GM12878 (cell line): ENCODE measurements around the gene CRYGS. TPM values are rescaled to one million over a fixed set of nuclear protein-coding genes. Genes with fewer than 3 reads are reported as not detected.

ENCODE experiments used
- ATF2 ChIP-seq: IDR thresholded peaks from 2 replicates; pipeline ENCODE4 v1.6.1; 2012; ENCODE audit warnings: low read length, inconsistent platforms
- ATF7 ChIP-seq: fragments of 450-650 bp; IDR thresholded peaks from 2 replicates; pipeline ENCODE4 v1.6.1; 2016; ENCODE audit warnings: low read depth, mild to moderate bottlenecking
- BCL3 ChIP-seq: IDR thresholded peaks from 2 replicates; pipeline ENCODE4 v1.6.1; 2011; ENCODE audit warnings: borderline replicate concordance, low read depth, mild to moderate bottlenecking, moderate library complexity, low read length; ENCODE audit not compliant: insufficient read depth, poor library complexity, severe bottlenecking
- CBX5 ChIP-seq: sonication (generic); IDR thresholded peaks from 2 replicates; pipeline ENCODE4 v1.6.1; 2016; ENCODE audit warnings: low read depth, moderate library complexity, mild to moderate bottlenecking, inconsistent platforms
- GATAD2B ChIP-seq: fragments of 450-650 bp; conservative IDR thresholded peaks from 2 replicates; pipeline ENCODE4 v1.6.1; 2017; ENCODE audit warnings: low read depth, mild to moderate bottlenecking, moderate library complexity
- HCFC1 ChIP-seq: fragments of 150-350 bp; IDR thresholded peaks from 2 replicates; pipeline ENCODE4 v1.6.1; 2014; ENCODE audit warnings: low read length
- HDGF ChIP-seq: fragments of 450-650 bp; IDR thresholded peaks from 2 replicates; pipeline ENCODE4 v1.6.1; 2016; ENCODE audit warnings: antibody characterized with exemption
- IKZF1 ChIP-seq: fragments of 450-650 bp; conservative IDR thresholded peaks from 2 replicates; pipeline ENCODE4 v1.6.1; 2017; ENCODE audit warnings: antibody characterized with exemption, mild to moderate bottlenecking
- IKZF2 ChIP-seq, 2 experiments: fragments of 450-650 bp; IDR thresholded peaks; 2 replicates each; pipeline ENCODE4 v1.6.1; 2017; ENCODE audit warnings: mild to moderate bottlenecking in 2 of 2, moderate library complexity in 2 of 2
- MLLT1 ChIP-seq: fragments of 450-650 bp; IDR thresholded peaks from 2 replicates; pipeline ENCODE4 v1.6.1; 2016; ENCODE audit warnings: mild to moderate bottlenecking
- NFIC ChIP-seq: IDR thresholded peaks from 2 replicates; pipeline ENCODE4 v1.6.1; 2012; ENCODE audit warnings: low read depth, mild to moderate bottlenecking, inconsistent platforms, low read length, moderate library complexity
- NR2F1 ChIP-seq: fragments of 450-650 bp; conservative IDR thresholded peaks from 2 replicates; pipeline ENCODE4 v1.6.1; 2017; ENCODE audit warnings: mild to moderate bottlenecking
- PAX5 ChIP-seq: IDR thresholded peaks from 2 replicates; pipeline ENCODE4 v1.6.1; 2011; ENCODE audit warnings: low read depth, low read length, borderline replicate concordance
- PKNOX1 ChIP-seq: fragments of 450-650 bp; IDR thresholded peaks from 2 replicates; pipeline ENCODE4 v1.6.1; 2016; ENCODE audit warnings: mild to moderate bottlenecking
- RB1 ChIP-seq: fragments of 450-650 bp; formaldehyde crosslinking; IDR thresholded peaks from 2 replicates; pipeline ENCODE4 v1.6.1; 2017; ENCODE audit warnings: mild to moderate bottlenecking, borderline replicate concordance
- RELB ChIP-seq: fragments of 450-650 bp; IDR thresholded peaks from 2 replicates; pipeline ENCODE4 v1.6.1; 2017; ENCODE audit warnings: low read depth, mild to moderate bottlenecking, moderate library complexity
- SIX5 ChIP-seq: IDR thresholded peaks from 2 replicates; pipeline ENCODE4 v1.6.1; 2011; ENCODE audit warnings: mild to moderate bottlenecking, low read depth, low read length, moderate library complexity; ENCODE audit not compliant: severe bottlenecking
- SMC3 ChIP-seq: IDR thresholded peaks from 2 replicates; pipeline ENCODE4 v1.6.1; 2011; ENCODE audit warnings: low read length, improper control_type of control experiment, borderline replicate concordance
- SP1 ChIP-seq: IDR thresholded peaks from one replicate; pipeline ENCODE4 v1.6.1; 2011; ENCODE audit warnings: low read depth, low read length
- TCF12 ChIP-seq: IDR thresholded peaks from 2 replicates; pipeline ENCODE4 v1.6.1; 2011; ENCODE audit warnings: low read depth, mild to moderate bottlenecking, low read length
- YY1 ChIP-seq: IDR thresholded peaks from 2 replicates; pipeline ENCODE4 v1.6.1; 2011; ENCODE audit warnings: low read depth, mild to moderate bottlenecking, low read length
- ZNF24 ChIP-seq: fragments of 450-650 bp; IDR thresholded peaks from 2 replicates; pipeline ENCODE4 v1.6.1; 2017; ENCODE audit warnings: antibody characterized with exemption, mild to moderate bottlenecking
- polyA plus RNA-seq, 11 experiments: library from polyadenylated mRNA; depleted of rRNA in 4 of 11; unstranded in 6 of 11; stranded (reverse) in 5 of 11; fragments of >200 nt; fragmentation: Nextera tagmentation in 4 of 11; fragmentation: Illumina TruSeq in 1 of 11; extraction: Ambion mirVana in 4 of 11; extraction: Trizol in 1 of 11; gene quantifications; 1 replicate in 1 of 11; 2 replicates in 10 of 11; pipeline versions ENCODE4 v1.2.1 to v1.2.3, GENCODE V29; 2011 to 2016; ENCODE audit warnings: inconsistent platforms in 2 of 11, missing spikeins in 2 of 11, low read depth in 1 of 11
- total RNA-seq, 4 experiments: library from RNA; depleted of rRNA in 3 of 4; stranded (reverse); fragments of >200 nt in 3 of 4; fragmentation: Illumina TruSeq in 1 of 4; extraction: Trizol in 1 of 4; gene quantifications; 2 replicates each; pipeline versions ENCODE4 v1.2.1 to v1.2.3, GENCODE V29; 2013 to 2021
- TF ChIP-seq, protein P1 (sequence below): IDR thresholded peaks from 2 replicates; pipeline ENCODE4 v1.6.1; 2011; ENCODE audit warnings: low read depth, mild to moderate bottlenecking, low read length, moderate library complexity, borderline replicate concordance; ENCODE audit errors: extremely low read depth

Gene CRYGS
- total and polyA plus RNA-seq, 10 of the 15 experiments (the other 5 are each of a cell fraction or from before 2014, with no cell fraction given), result 1.1 to 6.0 (median 2.5) TPM

DNA sequence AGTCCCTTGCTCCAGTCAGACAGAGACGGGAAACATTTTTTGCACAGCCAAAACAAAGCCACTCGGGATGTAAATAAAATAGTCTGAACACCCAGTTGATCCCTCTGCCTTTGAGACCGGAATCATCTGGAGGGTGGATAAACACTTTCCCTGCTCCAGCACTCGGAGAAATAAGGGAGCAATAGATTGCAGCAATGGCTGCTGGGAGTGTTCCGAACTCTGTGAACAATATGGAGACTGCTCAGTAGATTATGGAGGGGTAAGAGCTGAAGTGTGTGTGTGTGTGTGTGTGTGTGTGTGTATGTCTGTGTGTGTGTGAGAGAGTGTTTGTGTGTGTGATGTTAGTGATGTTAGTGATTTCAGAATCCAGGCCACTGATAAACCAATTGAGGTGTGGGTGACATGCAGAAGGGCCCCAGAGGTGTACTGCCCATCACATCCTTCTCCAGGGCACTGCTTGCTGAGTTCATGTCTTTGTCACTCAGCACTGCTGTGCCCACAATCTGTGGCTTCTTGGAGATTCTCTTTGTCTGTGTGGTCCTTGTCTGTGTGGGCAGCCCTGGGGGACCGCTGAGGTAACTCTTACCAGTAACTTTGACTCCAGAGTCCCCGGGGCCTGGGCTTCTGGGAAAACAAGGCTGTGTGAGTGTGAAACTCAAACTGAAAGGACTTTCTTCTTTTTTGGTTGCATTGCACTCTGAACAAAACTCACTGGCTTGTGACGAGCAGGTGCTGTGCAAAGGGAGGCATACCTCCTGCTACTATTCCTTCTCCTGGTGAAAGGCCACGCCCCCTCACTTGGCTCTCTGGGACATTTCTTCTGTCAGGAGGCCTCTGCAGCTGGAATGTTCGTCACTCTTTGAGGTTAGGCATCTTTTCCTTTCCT, 23.0 kb downstream of the CRYGS start (continued):
- TF ChIP-seq MLLT1 (peak; percentile 66; the same call in 1 of the 2 replicates), BCL3 (peak; percentile 52), ATF2 (0 out of 2 replicates have a peak, but pooled peaks have one; percentile 42), IKZF1 (peak; percentile 97), RELB (peak; percentile 83), HCFC1 (no peak), HDGF (peak; percentile 92), SMC3 (peak; percentile 6; the same call in 1 of the 2 replicates), NFIC (peak; percentile 85; the same call in 1 of the 2 replicates), PAX5 (peak; percentile 79), ATF7 (peak; percentile 73), GATAD2B (peak; percentile 67), TCF12 (peak; percentile 86), ZNF24 (no peak), NR2F1 (0 out of 2 replicates have a peak, but pooled peaks have one; percentile 22), IKZF2 (IDR thresholded peaks at IDR 0.05) (peak; percentile 93), CBX5 (no peak), SP1 (peak; percentile 6), RB1 (0 out of 2 replicates have a peak, but pooled peaks have one; percentile 53), PKNOX1 (peak; percentile 41), YY1 (0 out of 2 replicates have a peak, but pooled peaks have one; percentile 9), SIX5 (peak; percentile 3)
- TF ChIP-seq, protein P1, sequence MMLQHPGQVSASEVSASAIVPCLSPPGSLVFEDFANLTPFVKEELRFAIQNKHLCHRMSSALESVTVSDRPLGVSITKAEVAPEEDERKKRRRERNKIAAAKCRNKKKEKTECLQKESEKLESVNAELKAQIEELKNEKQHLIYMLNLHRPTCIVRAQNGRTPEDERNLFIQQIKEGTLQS, result no peak
